ENCODE measurements around the gene UBE2M. TPM values are rescaled to one million over a fixed set of nuclear protein-coding genes. Genes with fewer than 3 reads are reported as not detected.
A peak's percentile ranks its signal among the peaks of the same experiment; 100 is the strongest.

Gene UBE2M
- total RNA-seq, 1 experiment from 2014 or later = 127 TPM

DNA sequence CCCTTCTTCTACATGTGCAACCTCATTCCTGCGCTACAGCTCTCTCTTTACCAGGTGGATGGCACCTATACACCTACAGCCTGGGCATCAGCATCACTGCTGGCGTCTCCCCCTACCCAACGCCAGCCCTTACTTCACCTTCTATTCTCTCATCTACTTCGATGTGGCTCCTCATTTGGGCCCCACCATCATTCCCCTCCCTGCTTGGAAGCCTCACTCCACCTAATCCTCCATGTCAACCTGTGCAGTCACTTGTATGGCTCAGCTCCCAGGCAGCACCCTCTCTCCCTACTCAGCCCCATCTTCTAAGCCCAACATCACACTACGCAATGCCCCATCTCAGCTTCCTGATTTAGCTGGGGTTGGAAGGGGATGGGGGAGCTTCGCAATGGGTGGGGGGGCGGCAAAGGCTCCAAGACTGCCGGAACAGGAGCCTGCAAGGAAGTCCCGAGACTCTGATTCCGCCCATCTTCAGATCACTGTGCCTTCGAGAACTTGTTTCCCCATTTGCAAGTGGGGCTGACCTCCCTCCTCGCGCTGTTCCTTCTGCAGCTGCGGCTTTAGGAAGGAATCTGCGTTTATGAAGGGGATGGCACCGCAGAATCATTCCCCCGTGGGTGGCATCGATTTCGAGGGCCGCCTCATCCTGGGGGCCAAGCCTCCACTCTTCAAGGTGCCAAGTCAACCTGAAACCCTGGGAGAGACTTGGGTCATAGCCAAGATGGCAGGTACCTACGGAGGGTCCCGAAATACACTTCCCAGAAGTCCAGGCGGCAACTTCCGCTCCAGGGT lies 13.8 kb upstream of the UBE2M start:
- Histone ChIP-seq H2BK15ac (ENCODE audit: low read depth, low read length) (no peak overlapping the region), H3K4ac (ENCODE audit: low read depth, low read length) (no peak overlapping the region), H3K79me1 (ENCODE audit: insufficient read depth, low read depth, low read length, poor library complexity, severe bottlenecking) (no peaks in the 10 kb centered on the region), H3K23me2 (ENCODE audit: insufficient read length, low read depth, low read length, poor library complexity, severe bottlenecking) (peaks cover 9% of the 10 kb centered on the region), H3K27ac (ENCODE audit: insufficient read length, low read depth, low read length) (no peak overlapping the region), H3T11ph (ENCODE audit: low read length) (no peak overlapping the region), H3K23ac (ENCODE audit: insufficient read length, low read depth, low read length) (no peak overlapping the region), H4K8ac (replicated peaks; ENCODE audit: insufficient read length, low read depth, low read length) (no peak overlapping the region), H2BK120ac (ENCODE audit: low read depth, low read length, poor library complexity, severe bottlenecking) (no peak overlapping the region), H4K91ac (ENCODE audit: insufficient read length, low read depth, low read length) (no peak overlapping the region), H3K4me2 (ENCODE audit: insufficient read depth, insufficient read length, low read length) (peak overlapping the region; percentile 47), H3K14ac (ENCODE audit: insufficient read depth, low read length) (no peak overlapping the region), H3K79me2 (ENCODE audit: insufficient read depth, low read length) (no peaks in the 10 kb centered on the region), H2BK5ac (ENCODE audit: insufficient read length, low read length) (no peak overlapping the region), H3K4me1 (ENCODE audit: insufficient read depth, low read length) (no peaks in the 10 kb centered on the region; the same call in 1 of the 2 replicates), H4K5ac (ENCODE audit: insufficient read length, low read depth, low read length) (no peak overlapping the region), H2BK12ac (ENCODE audit: insufficient read length, low read depth, low read length) (no peak overlapping the region), H3K9me3 (ENCODE audit: control insufficient read depth, low read depth, low read length) (no peaks in the 10 kb centered on the region), H2AFZ (ENCODE audit: low read length) (no peak overlapping the region), H3K18ac (ENCODE audit: insufficient read length, low read depth, low read length) (no peak overlapping the region), H3K9ac (ENCODE audit: extremely low read depth, insufficient read length, low read length) (no peak overlapping the region), H2BK20ac (ENCODE audit: low read depth, low read length, poor library complexity, severe bottlenecking) (no peak overlapping the region), H2AK5ac (ENCODE audit: insufficient read length, low read length) (no peak overlapping the region), H3K56ac (ENCODE audit: insufficient read length, low read depth, low read length) (no peak overlapping the region), H3K27me3 (ENCODE audit: insufficient read depth, low read length) (no peaks in the 10 kb centered on the region), H4K20me1 (ENCODE audit: control insufficient read depth, insufficient read depth, insufficient read length) (no peaks in the 10 kb centered on the region)
- DNase-seq = no peak
- peak overlapping the region; percentile 96 to 98 for H3K4me3 Mint-ChIP-seq
- peaks cover 0 to 22% (median 18%) of the 10 kb centered on the region in 3 experiments; a peak in 5 of 7 replicates for H3K36me3 Mint-ChIP-seq (ENCODE audit: insufficient read depth in 1 of 3, low read depth in 3 of 3)
- peaks cover 17 to 26% of the 10 kb centered on the region in 2 experiments for H3K4me1 Mint-ChIP-seq
- TF ChIP-seq, protein P1, sequence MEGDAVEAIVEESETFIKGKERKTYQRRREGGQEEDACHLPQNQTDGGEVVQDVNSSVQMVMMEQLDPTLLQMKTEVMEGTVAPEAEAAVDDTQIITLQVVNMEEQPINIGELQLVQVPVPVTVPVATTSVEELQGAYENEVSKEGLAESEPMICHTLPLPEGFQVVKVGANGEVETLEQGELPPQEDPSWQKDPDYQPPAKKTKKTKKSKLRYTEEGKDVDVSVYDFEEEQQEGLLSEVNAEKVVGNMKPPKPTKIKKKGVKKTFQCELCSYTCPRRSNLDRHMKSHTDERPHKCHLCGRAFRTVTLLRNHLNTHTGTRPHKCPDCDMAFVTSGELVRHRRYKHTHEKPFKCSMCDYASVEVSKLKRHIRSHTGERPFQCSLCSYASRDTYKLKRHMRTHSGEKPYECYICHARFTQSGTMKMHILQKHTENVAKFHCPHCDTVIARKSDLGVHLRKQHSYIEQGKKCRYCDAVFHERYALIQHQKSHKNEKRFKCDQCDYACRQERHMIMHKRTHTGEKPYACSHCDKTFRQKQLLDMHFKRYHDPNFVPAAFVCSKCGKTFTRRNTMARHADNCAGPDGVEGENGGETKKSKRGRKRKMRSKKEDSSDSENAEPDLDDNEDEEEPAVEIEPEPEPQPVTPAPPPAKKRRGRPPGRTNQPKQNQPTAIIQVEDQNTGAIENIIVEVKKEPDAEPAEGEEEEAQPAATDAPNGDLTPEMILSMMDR (conservative IDR thresholded peaks at IDR 0.05) = no peak
- no CpG with 5 or more reads among the region's 24 CpGs for WGBS (ENCODE audit: extremely low coverage, insufficient read length, low lambda C conversion rate)
- peaks cover 2% of the 10 kb centered on the region; the same call in 1 of the 2 replicates for H3K27me3 Mint-ChIP-seq (ENCODE audit: low read depth)
- H3K9me3 Mint-ChIP-seq = no peaks in the 10 kb centered on the region; a peak in 2 of 5 replicates
- H3K27ac Mint-ChIP-seq = peak overlapping the region in 2 of 3 experiments; percentile 49 to 85; a peak in 5 of 7 replicates

Data from H9 (cell line).